ENCODE results near the gene MAP7D3. TPM values are rescaled to one million over a fixed set of nuclear protein-coding genes. Genes with fewer than 3 reads are reported as not detected.
A peak's percentile ranks its signal among the peaks of the same experiment; 100 is the strongest.

The MAP7D3 gene
- total and polyA plus RNA-seq, 3 experiments from 2014 or later, result 6.2 to 19.0 (median 18.7) TPM

DNA sequence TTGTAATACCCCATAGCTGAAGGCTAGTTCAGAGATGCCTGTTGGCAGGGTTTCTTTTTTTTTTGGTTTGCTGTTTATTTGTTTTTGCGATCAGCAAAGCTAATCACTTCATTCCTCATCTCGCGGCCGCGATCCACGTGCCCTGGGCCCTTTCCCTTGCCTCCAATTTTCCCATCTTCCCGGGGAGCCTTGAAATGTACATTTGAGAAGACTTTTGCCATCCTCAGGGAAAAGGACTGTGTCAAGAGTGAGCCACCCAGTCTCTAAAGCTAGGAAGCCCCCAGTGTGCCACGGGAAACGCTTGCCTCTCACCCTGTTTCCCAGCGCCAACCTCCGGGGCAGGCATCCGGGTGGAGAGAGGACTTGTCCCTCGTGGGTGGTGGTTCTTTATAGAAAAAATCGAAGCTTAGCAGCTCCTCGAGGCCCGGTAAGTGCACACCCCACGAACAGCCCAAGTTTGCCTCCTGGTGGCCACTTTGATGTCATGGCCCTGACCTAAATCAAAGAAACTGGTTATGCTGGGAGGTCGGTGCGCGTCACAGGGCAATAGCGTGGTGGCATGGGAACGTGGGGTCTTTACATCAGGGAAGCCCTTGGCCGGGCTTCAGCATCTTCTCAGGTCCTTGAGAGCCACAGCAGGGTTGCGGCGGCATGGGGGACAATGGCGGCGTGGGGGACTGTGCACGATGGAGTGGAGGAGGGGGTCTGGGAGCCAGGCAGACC, 42.0 kb downstream of the MAP7D3 start:
- Histone ChIP-seq H3K27ac (ENCODE audit: low read depth, low read length) (no peak overlapping the region), H3K4me1 (ENCODE audit: insufficient read depth, low read length) (peaks cover 6% of the 10 kb centered on the region), H3K4me3 (ENCODE audit: low read length) (no peak overlapping the region), H3K9me3 (ENCODE audit: low read length) (no peaks in the 10 kb centered on the region), H3K27me3 (ENCODE audit: insufficient read depth, low read length, poor library complexity, severe bottlenecking) (no peaks in the 10 kb centered on the region), H3K36me3 (ENCODE audit: insufficient read depth, low read length) (no peaks in the 10 kb centered on the region)
- Mint-ChIP-seq H3K4me1 (peaks cover 14 to 20% (median 16%) of the 10 kb centered on the region in 3 donors), H3K36me3 (peaks cover 0 to 22% (median 4%) of the 10 kb centered on the region in 3 donors), H3K27me3 (peaks cover 0 to 3% of the 10 kb centered on the region in 2 donors), H3K4me3 (peak overlapping the region in 1 of 7 donors; percentile 18), H3K9me3 (no peaks in the 10 kb centered on the region), H3K27ac (no peak overlapping the region)
- ChIA-PET POLR2A (no interaction called here), CTCF (interaction anchor here (1.0 to 1.4 kb wide), 2 partner anchors 181 to 184 kb away, joined by 3 to 4 read pairs; no protein-coding TSS in a partner anchor)
- peak in 4 of 5 donors; percentile 3 to 48 (median 19) for DNase-seq

DNA sequence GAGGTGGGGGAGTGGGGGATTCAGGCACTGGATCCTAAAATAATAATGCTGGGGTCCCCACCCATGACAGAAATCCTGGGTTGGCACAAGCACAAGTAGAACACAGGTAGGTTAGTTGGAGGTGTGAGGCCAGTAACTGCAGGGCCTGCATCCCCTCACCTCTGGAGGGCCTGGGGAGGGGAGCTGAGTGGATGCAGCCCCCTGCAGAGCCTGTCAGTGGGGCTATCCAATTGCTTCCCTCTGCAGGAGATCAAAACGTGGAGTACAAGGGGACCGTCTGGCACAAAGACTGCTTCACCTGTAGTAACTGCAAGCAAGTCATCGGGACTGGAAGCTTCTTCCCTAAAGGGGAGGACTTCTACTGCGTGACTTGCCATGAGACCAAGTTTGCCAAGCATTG, 43.7 kb downstream of the MAP7D3 start:
- ChIA-PET POLR2A (no interaction called here), CTCF (interaction anchor here (1.3 kb wide), 1 partner anchor 180 kb away, joined by 3 read pairs; no protein-coding TSS in a partner anchor)

GRCh38 chrX:136206916-136207315, 44.3 kb downstream of the MAP7D3 start:
- no peaks in the 10 kb centered on the region for H3K36me3 ChIP-seq (ENCODE audit: insufficient read depth, low read length)
- H3K36me3 Mint-ChIP-seq, result peaks cover 0 to 19% (median 4%) of the 10 kb centered on the region in 3 donors
- H3K4me3 Mint-ChIP-seq, result no peak overlapping the region
- no peak overlapping the region for H3K27ac ChIP-seq (ENCODE audit: low read depth, low read length)
- ChIA-PET CTCF (no interaction called here), POLR2A (no interaction called here)
- H3K4me1 ChIP-seq (ENCODE audit: insufficient read depth, low read length), result peaks cover 11% of the 10 kb centered on the region
- no peaks in the 10 kb centered on the region for H3K9me3 ChIP-seq (ENCODE audit: low read length)
- H3K27ac Mint-ChIP-seq, result no peak overlapping the region
- peaks cover 29 to 36% (median 30%) of the 10 kb centered on the region in 3 donors for H3K4me1 Mint-ChIP-seq
- no peak for DNase-seq
- H3K27me3 ChIP-seq (ENCODE audit: insufficient read depth, low read length, poor library complexity, severe bottlenecking), result no peaks in the 10 kb centered on the region
- H3K4me3 ChIP-seq (ENCODE audit: low read length), result no peak overlapping the region
- H3K9me3 Mint-ChIP-seq, result no peaks in the 10 kb centered on the region
- no peaks in the 10 kb centered on the region for H3K27me3 Mint-ChIP-seq

More for the DNA sequence above, 43.7 kb downstream of the MAP7D3 start:
- no peaks in the 10 kb centered on the region for H3K9me3 ChIP-seq (ENCODE audit: low read length)
- no peaks in the 10 kb centered on the region for H3K9me3 Mint-ChIP-seq
- peaks cover 0 to 1% of the 10 kb centered on the region in 2 donors for H3K27me3 Mint-ChIP-seq
- peaks cover 0 to 19% (median 4%) of the 10 kb centered on the region in 3 donors for H3K36me3 Mint-ChIP-seq
- H3K36me3 ChIP-seq (ENCODE audit: insufficient read depth, low read length), result no peaks in the 10 kb centered on the region
- H3K27ac ChIP-seq (ENCODE audit: low read depth, low read length), result no peak overlapping the region
- no peaks in the 10 kb centered on the region for H3K27me3 ChIP-seq (ENCODE audit: insufficient read depth, low read length, poor library complexity, severe bottlenecking)
- no peak overlapping the region for H3K27ac Mint-ChIP-seq
- peaks cover 11% of the 10 kb centered on the region for H3K4me1 ChIP-seq (ENCODE audit: insufficient read depth, low read length)
- H3K4me3 ChIP-seq (ENCODE audit: low read length), result no peak overlapping the region
- no peak overlapping the region for H3K4me3 Mint-ChIP-seq
- no peak for DNase-seq
- H3K4me1 Mint-ChIP-seq, result peaks cover 29 to 36% (median 30%) of the 10 kb centered on the region in 3 donors

GRCh38 chrX:136205882-136206380, 45.3 kb downstream of the MAP7D3 start:
- Mint-ChIP-seq H3K27me3 (no peaks in the 10 kb centered on the region), H3K36me3 (peaks cover 0 to 16% (median 4%) of the 10 kb centered on the region in 3 donors), H3K4me3 (no peak overlapping the region), H3K9me3 (no peaks in the 10 kb centered on the region), H3K27ac (peak overlapping the region in 4 of 8 donors; percentile 46 to 93 (median 74)), H3K4me1 (peaks cover 29 to 36% (median 30%) of the 10 kb centered on the region in 3 donors)
- H3K27ac ChIP-seq (ENCODE audit: low read depth, low read length), result no peak overlapping the region
- H3K27me3 ChIP-seq (ENCODE audit: insufficient read depth, low read length, poor library complexity, severe bottlenecking), result no peaks in the 10 kb centered on the region
- no peak for DNase-seq
- H3K9me3 ChIP-seq (ENCODE audit: low read length), result no peaks in the 10 kb centered on the region
- POLR2A ChIA-PET, result no interaction called here
- H3K36me3 ChIP-seq (ENCODE audit: insufficient read depth, low read length), result no peaks in the 10 kb centered on the region
- H3K4me3 ChIP-seq (ENCODE audit: low read length), result no peak overlapping the region
- CTCF ChIA-PET, result interaction anchor here (1.1 kb wide), 1 partner anchor 177 kb away, joined by 3 read pairs; no protein-coding TSS in a partner anchor
- peaks cover 11% of the 10 kb centered on the region for H3K4me1 ChIP-seq (ENCODE audit: insufficient read depth, low read length)

GRCh38 chrX:136204571-136204970, 46.6 kb downstream of the MAP7D3 start:
- POLR2A ChIA-PET, result no interaction called here
- Mint-ChIP-seq H3K27me3 (no peaks in the 10 kb centered on the region), H3K27ac (peak overlapping the region; percentile 51 to 96 (median 84)), H3K4me3 (peak overlapping the region in 6 of 7 donors; percentile 17 to 66 (median 44)), H3K4me1 (peaks cover 29 to 39% (median 30%) of the 10 kb centered on the region in 3 donors), H3K9me3 (no peaks in the 10 kb centered on the region), H3K36me3 (peaks cover 0 to 9% (median 3%) of the 10 kb centered on the region in 3 donors)
- Histone ChIP-seq H3K27ac (ENCODE audit: low read depth, low read length) (peak overlapping the region; percentile 16), H3K27me3 (ENCODE audit: insufficient read depth, low read length, poor library complexity, severe bottlenecking) (no peaks in the 10 kb centered on the region), H3K9me3 (ENCODE audit: low read length) (no peaks in the 10 kb centered on the region), H3K4me3 (ENCODE audit: low read length) (no peak overlapping the region), H3K4me1 (ENCODE audit: insufficient read depth, low read length) (peaks cover 11% of the 10 kb centered on the region), H3K36me3 (ENCODE audit: insufficient read depth, low read length) (no peaks in the 10 kb centered on the region)
- peak in 1 of 5 donors; percentile 37 for DNase-seq
- CTCF ChIA-PET, result interaction anchor here (1.0 kb wide), 1 partner anchor 176 kb away, joined by 3 read pairs; no protein-coding TSS in a partner anchor

DNA sequence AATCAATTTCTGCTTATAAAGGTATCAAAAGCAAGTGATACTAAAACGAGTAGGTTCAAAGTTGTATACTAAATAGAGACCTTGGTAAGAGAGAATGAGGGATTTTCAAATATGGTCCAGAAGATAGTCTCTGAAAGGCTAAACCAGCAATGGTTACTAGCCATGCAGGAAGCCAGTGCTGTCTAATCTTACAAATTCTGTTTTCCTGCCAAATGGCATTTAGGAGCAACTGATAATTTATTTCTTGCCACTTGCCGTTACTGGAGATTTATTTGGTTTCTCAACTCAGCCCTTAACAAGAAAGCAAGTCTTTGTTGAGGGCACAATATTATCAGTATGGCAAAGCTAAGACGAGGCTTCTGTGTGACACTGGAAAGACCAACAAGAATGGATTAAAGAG, 47.2 kb downstream of the MAP7D3 start:
- peaks cover 29 to 39% (median 30%) of the 10 kb centered on the region in 3 donors for H3K4me1 Mint-ChIP-seq
- peak overlapping the region in 5 of 8 donors; percentile 11 to 82 (median 67) for H3K27ac Mint-ChIP-seq
- Histone ChIP-seq H3K9me3 (ENCODE audit: low read length) (no peaks in the 10 kb centered on the region), H3K4me1 (ENCODE audit: insufficient read depth, low read length) (peaks cover 11% of the 10 kb centered on the region), H3K27ac (ENCODE audit: low read depth, low read length) (no peak overlapping the region), H3K4me3 (ENCODE audit: low read length) (no peak overlapping the region), H3K36me3 (ENCODE audit: insufficient read depth, low read length) (no peaks in the 10 kb centered on the region), H3K27me3 (ENCODE audit: insufficient read depth, low read length, poor library complexity, severe bottlenecking) (no peaks in the 10 kb centered on the region)
- CTCF ChIA-PET, result interaction anchor here (2.3 kb wide), 1 partner anchor 176 kb away, joined by 5 read pairs; no protein-coding TSS in a partner anchor
- DNase-seq, result no peak
- no peaks in the 10 kb centered on the region for H3K27me3 Mint-ChIP-seq
- H3K4me3 Mint-ChIP-seq, result no peak overlapping the region
- POLR2A ChIA-PET, result no interaction called here
- H3K36me3 Mint-ChIP-seq, result peaks cover 0 to 5% (median 1%) of the 10 kb centered on the region in 3 donors
- no peaks in the 10 kb centered on the region for H3K9me3 Mint-ChIP-seq

- H3K4me3 Mint-ChIP-seq, result peak overlapping the region in 1 of 7 donors; percentile 0
- POLR2A ChIA-PET, result no interaction called here
- no peaks in the 10 kb centered on the region for H3K9me3 Mint-ChIP-seq
- H3K27me3 ChIP-seq (ENCODE audit: insufficient read depth, low read length, poor library complexity, severe bottlenecking), result no peaks in the 10 kb centered on the region
- CTCF ChIA-PET, result interaction anchor here (0.8 to 2.3 kb wide), 2 partner anchors 40 to 175 kb away, joined by 3 to 5 read pairs; no protein-coding TSS in a partner anchor
- no peaks in the 10 kb centered on the region for H3K27me3 Mint-ChIP-seq
- peak in 1 of 5 donors; percentile 9 for DNase-seq
- H3K27ac ChIP-seq (ENCODE audit: low read depth, low read length), result no peak overlapping the region
- no peak overlapping the region for H3K4me3 ChIP-seq (ENCODE audit: low read length)
- H3K27ac Mint-ChIP-seq, result peak overlapping the region in 4 of 8 donors; percentile 34 to 82 (median 60)
- H3K4me1 Mint-ChIP-seq, result peaks cover 29 to 39% (median 30%) of the 10 kb centered on the region in 3 donors
- peaks cover 11% of the 10 kb centered on the region for H3K4me1 ChIP-seq (ENCODE audit: insufficient read depth, low read length)
- H3K36me3 ChIP-seq (ENCODE audit: insufficient read depth, low read length), result no peaks in the 10 kb centered on the region
- H3K36me3 Mint-ChIP-seq, result peaks cover 0 to 5% (median 1%) of the 10 kb centered on the region in 3 donors
- no peaks in the 10 kb centered on the region for H3K9me3 ChIP-seq (ENCODE audit: low read length)
These were observed 47.8 kb downstream of the MAP7D3 start for GRCh38 chrX:136203438-136203837.

GRCh38 chrX:136202889-136203288, 48.3 kb downstream of the MAP7D3 start:
- Mint-ChIP-seq H3K36me3 (peaks cover 0 to 5% (median 1%) of the 10 kb centered on the region in 3 donors), H3K4me3 (no peak overlapping the region), H3K27ac (peak overlapping the region in 4 of 8 donors; percentile 29 to 82 (median 60)), H3K9me3 (no peaks in the 10 kb centered on the region), H3K4me1 (peaks cover 29 to 39% (median 30%) of the 10 kb centered on the region in 3 donors), H3K27me3 (no peaks in the 10 kb centered on the region)
- no peaks in the 10 kb centered on the region for H3K27me3 ChIP-seq (ENCODE audit: insufficient read depth, low read length, poor library complexity, severe bottlenecking)
- POLR2A ChIA-PET, result no interaction called here
- peaks cover 11% of the 10 kb centered on the region for H3K4me1 ChIP-seq (ENCODE audit: insufficient read depth, low read length)
- CTCF ChIA-PET, result interaction anchor here (0.8 to 2.3 kb wide), 2 partner anchors 40 to 175 kb away, joined by 3 to 5 read pairs; no protein-coding TSS in a partner anchor
- no peak overlapping the region for H3K27ac ChIP-seq (ENCODE audit: low read depth, low read length)
- DNase-seq, result no peak
- H3K4me3 ChIP-seq (ENCODE audit: low read length), result no peak overlapping the region
- no peaks in the 10 kb centered on the region for H3K36me3 ChIP-seq (ENCODE audit: insufficient read depth, low read length)
- H3K9me3 ChIP-seq (ENCODE audit: low read length), result no peaks in the 10 kb centered on the region

Data from CD8-positive, alpha-beta memory T cell (primary cell).